GM23338 (cell line): ENCODE data around the gene CBARP. TPM values are rescaled to one million over a fixed set of nuclear protein-coding genes. Genes with fewer than 3 reads are reported as not detected.

Experiments
- ATAC-seq: fragments of 200-7000 bp; cut with Tn5 transposase; 3 replicates; pipeline ENCODE4 v1.9.1; 2020
- DNase-seq: peaks from one replicate; pipeline ENCODE4 v3.0.0-alpha.2; 2015; ENCODE audit warnings: low spot score
- H2AFZ ChIP-seq: fragments of 200-600 bp; sonication (generic); 2 replicates; pipeline ENCODE4 v1.8.0; 2016; ENCODE audit warnings: antibody characterized with exemption, mild to moderate bottlenecking, moderate library complexity
- H3F3A ChIP-seq: fragments of 200-600 bp; sonication (generic); replicated peaks from 2 replicates; pipeline ENCODE4 v1.8.0; 2017; ENCODE audit warnings: antibody characterized with exemption, mixed run types, low read depth
- H3K27ac ChIP-seq: fragments of 200-600 bp; sonication (generic); 2 replicates; pipeline ENCODE4 v1.6.1; 2016; ENCODE audit warnings: low read depth
- H3K27me3 ChIP-seq: fragments of 200-600 bp; sonication (generic); 2 replicates; pipeline ENCODE4 v1.8.0; 2016; ENCODE audit warnings: mild to moderate bottlenecking, mixed run types, moderate library complexity; ENCODE audit not compliant: insufficient read depth
- H3K36me3 ChIP-seq: fragments of 200-600 bp; sonication (generic); 2 replicates; pipeline ENCODE4 v1.8.0; 2016; ENCODE audit warnings: mild to moderate bottlenecking; ENCODE audit not compliant: insufficient read depth
- H3K4me1 ChIP-seq: fragments of 200-600 bp; sonication (generic); 2 replicates; pipeline ENCODE4 v1.8.0; 2016; ENCODE audit warnings: mild to moderate bottlenecking, moderate library complexity; ENCODE audit not compliant: insufficient read depth
- H3K4me2 ChIP-seq: fragments of 200-600 bp; sonication (generic); 2 replicates; pipeline ENCODE4 v1.7.1; 2017; ENCODE audit warnings: mixed run types
- H3K4me3 ChIP-seq: fragments of 200-600 bp; sonication (generic); 2 replicates; pipeline ENCODE4 v1.6.1; 2016; ENCODE audit warnings: mixed run types
- H3K79me2 ChIP-seq: fragments of 200-600 bp; sonication (generic); replicated peaks from 2 replicates; pipeline ENCODE4 v1.8.0; 2017; ENCODE audit warnings: mild to moderate bottlenecking; ENCODE audit not compliant: insufficient read depth
- H3K9me2 ChIP-seq: fragments of 200-600 bp; sonication (generic); 2 replicates; pipeline ENCODE4 v1.8.0; 2017; ENCODE audit not compliant: insufficient read depth
- H4K20me1 ChIP-seq: fragments of 200-600 bp; sonication (generic); replicated peaks from 2 replicates; pipeline ENCODE4 v1.8.0; 2017; ENCODE audit warnings: mild to moderate bottlenecking; ENCODE audit not compliant: insufficient read depth
- H3K27ac Mint-ChIP-seq: 2 replicates; pipeline ENCODE4 v1.8.0; 2020; ENCODE audit warnings: inconsistent platforms, mild to moderate bottlenecking, moderate library complexity, mixed read lengths
- H3K27me3 Mint-ChIP-seq: 3 replicates; pipeline ENCODE4 v1.8.0; 2022; ENCODE audit warnings: low read depth, mild to moderate bottlenecking, moderate library complexity, mixed read lengths, inconsistent platforms; ENCODE audit not compliant: insufficient read depth, poor library complexity
- H3K36me3 Mint-ChIP-seq: 3 replicates; pipeline ENCODE4 v1.8.0; 2021; ENCODE audit warnings: low read depth, mild to moderate bottlenecking, inconsistent platforms, moderate library complexity, mixed read lengths
- H3K4me1 Mint-ChIP-seq: 3 replicates; pipeline ENCODE4 v1.8.0; 2020; ENCODE audit warnings: mild to moderate bottlenecking, inconsistent platforms, mixed read lengths
- H3K4me3 Mint-ChIP-seq: 3 replicates; pipeline ENCODE4 v1.8.0; 2021; ENCODE audit warnings: moderate library complexity, mild to moderate bottlenecking, inconsistent platforms, mixed read lengths
- H3K9me3 Mint-ChIP-seq: 3 replicates; pipeline ENCODE4 v1.8.0; 2020; ENCODE audit warnings: moderate library complexity, mild to moderate bottlenecking, inconsistent platforms, mixed read lengths
- CREB1 ChIP-seq: fragments of 250-450 bp; sonication (Bioruptor Pico); IDR thresholded peaks from 2 replicates; pipeline ENCODE4 v1.5.0; 2020; ENCODE audit warnings: low read depth, mild to moderate bottlenecking, moderate library complexity
- CTCF ChIP-seq, 2 experiments: fragments of 200-600 bp in 1 of 2; sonication (generic) in 1 of 2; conservative IDR thresholded peaks; 2 replicates each; pipeline versions ENCODE4 v1.5.1 to v1.6.1; 2016 to 2017; ENCODE audit warnings: antibody characterized with exemption in 2 of 2, low read depth in 2 of 2, mild to moderate bottlenecking in 2 of 2, moderate library complexity in 1 of 2
- ETS1 ChIP-seq: IDR thresholded peaks from 2 replicates; pipeline ENCODE4 v1.6.1; 2016; ENCODE audit warnings: antibody characterized with exemption
- EZH2 ChIP-seq: fragments of 200-600 bp; sonication (generic); IDR thresholded peaks from one replicate; pipeline ENCODE4 v1.8.0; 2017; ENCODE audit warnings: antibody characterized with exemption, mild to moderate bottlenecking, low read depth; ENCODE audit not compliant: unreplicated experiment
- JUNB ChIP-seq: IDR thresholded peaks from one replicate; pipeline ENCODE4 v1.6.1; 2016; ENCODE audit warnings: antibody characterized with exemption; ENCODE audit not compliant: unreplicated experiment
- REST ChIP-seq: IDR thresholded peaks from one replicate; pipeline ENCODE4 v1.6.1; 2018; ENCODE audit warnings: antibody characterized with exemption; ENCODE audit not compliant: unreplicated experiment
- STAT1 ChIP-seq: IDR thresholded peaks from one replicate; pipeline ENCODE4 v1.6.1; 2016; ENCODE audit warnings: antibody characterized with exemption; ENCODE audit not compliant: unreplicated experiment
- ZNF331 ChIP-seq: fragments of 250-450 bp; sonication (Bioruptor Pico); IDR thresholded peaks from 2 replicates; pipeline ENCODE4 v1.5.0; 2020; ENCODE audit warnings: low read depth, mild to moderate bottlenecking, moderate library complexity
- polyA plus RNA-seq: library from polyadenylated mRNA; unstranded; fragments of >200 nt; fragmentation: Nextera tagmentation; extraction: Ambion mirVana; gene quantifications from 2 replicates; pipeline ENCODE4 v1.2.1, GENCODE V29; 2016
- total RNA-seq: library from RNA; depleted of rRNA; stranded (reverse); fragments of >200 nt; shearing (Covaris generic); gene quantifications from 2 replicates; pipeline ENCODE4 v1.2.3, GENCODE V29; 2014

CBARP gene
- total and polyA plus RNA-seq, 2 experiments from 2014 or later, result 2.0 to 14.1 TPM

GRCh38 chr19:1230783-1231489, 6.9 kb downstream of the CBARP start:
- no peaks in the 10 kb centered on the region for H3K27me3 ChIP-seq
- H3K4me3 ChIP-seq, result no peak overlapping the region
- no peaks in the 10 kb centered on the region for H3K36me3 ChIP-seq
- no peak overlapping the region for H3K4me2 ChIP-seq
- peaks cover 3% of the 10 kb centered on the region for H3K27me3 Mint-ChIP-seq
- no peak overlapping the region for H3K27ac Mint-ChIP-seq
- H2AFZ ChIP-seq, result no peak overlapping the region
- no peaks in the 10 kb centered on the region for H3K9me3 Mint-ChIP-seq
- H3K36me3 Mint-ChIP-seq, result peaks cover 8% of the 10 kb centered on the region
- H3K4me3 Mint-ChIP-seq, result no peak overlapping the region
- H3K79me2 ChIP-seq, result no peaks in the 10 kb centered on the region
- H3K4me1 ChIP-seq, result no peaks in the 10 kb centered on the region
- DNase-seq, result no peak
- peak; percentile 61 for ATAC-seq
- H3F3A ChIP-seq, result 0 out of 2 replicates have a peak, but pooled peaks cover 18% of the 10 kb centered on the region
- H3K9me2 ChIP-seq, result no peaks in the 10 kb centered on the region
- peaks cover 4% of the 10 kb centered on the region for H4K20me1 ChIP-seq
- no peak for TF ChIP-seq STAT1
- no peak for TF ChIP-seq ZNF331 (CRISPR knock-in tag)
- TF ChIP-seq CREB1, result no peak
- no peak overlapping the region for H3K27ac ChIP-seq
- H3K4me1 Mint-ChIP-seq, result no peaks in the 10 kb centered on the region

GRCh38 chr19:1229924-1230782, 7.7 kb downstream of the CBARP start:
- no peaks in the 10 kb centered on the region for H3K36me3 ChIP-seq
- no peak overlapping the region for H3K4me2 ChIP-seq
- H3K4me1 ChIP-seq, result no peaks in the 10 kb centered on the region
- no peak for ATAC-seq
- no peak overlapping the region for H2AFZ ChIP-seq
- H3K9me2 ChIP-seq, result no peaks in the 10 kb centered on the region
- H3K4me3 ChIP-seq, result no peak overlapping the region
- Mint-ChIP-seq H3K4me3 (no peak overlapping the region), H3K9me3 (no peaks in the 10 kb centered on the region), H3K27me3 (peaks cover 5% of the 10 kb centered on the region), H3K36me3 (peaks cover 8% of the 10 kb centered on the region), H3K27ac (no peak overlapping the region), H3K4me1 (no peaks in the 10 kb centered on the region)
- no peak for DNase-seq
- peaks cover 4% of the 10 kb centered on the region for H4K20me1 ChIP-seq
- no peaks in the 10 kb centered on the region for H3K79me2 ChIP-seq
- H3K27me3 ChIP-seq, result no peaks in the 10 kb centered on the region
- no peak overlapping the region for H3K27ac ChIP-seq
- H3F3A ChIP-seq, result 0 out of 2 replicates have a peak, but pooled peaks cover 20% of the 10 kb centered on the region
- TF ChIP-seq ETS1, result no peak
- no peak for TF ChIP-seq REST
- TF ChIP-seq STAT1, result no peak
- TF ChIP-seq EZH2, result no peak
- TF ChIP-seq CTCF (conservative IDR thresholded peaks at IDR 0.05; ENCODE audit: low read depth in 2 of 2), result no peak
- TF ChIP-seq JUNB, result no peak
